Transverse colon (tissue), 4 donors: ENCODE results near the gene THOP1.

Experiments
- CTCF ChIP-seq, 5 experiments: fragments of 200-600 bp in 3 of 5; fragments of 450-650 bp in 2 of 5; sonication (generic) in 3 of 5; IDR thresholded peaks; 1 replicate in 2 of 5; 2 replicates in 3 of 5; pipeline ENCODE4 v1.5.1; 2016 to 2017; ENCODE audit warnings: antibody characterized with exemption in 5 of 5, inconsistent platforms in 3 of 5, mild to moderate bottlenecking in 2 of 5, moderate library complexity in 1 of 5
- POLR2A ChIP-seq: fragments of 450-650 bp; IDR thresholded peaks from one replicate; pipeline ENCODE4 v1.6.1; 2016; ENCODE audit warnings: antibody characterized with exemption, mild to moderate bottlenecking, moderate library complexity
- POLR2AphosphoS5 ChIP-seq, 3 donors: sonication (generic); formaldehyde crosslinking; IDR thresholded peaks; one replicate each; pipeline ENCODE4 v1.6.1; 2016; ENCODE audit warnings: antibody characterized with exemption in 3 of 3

GRCh38 chr19:2743099-2743498 lies 42.2 kb upstream of the THOP1 start:
- TF ChIP-seq POLR2AphosphoS5 (IDR thresholded peaks at IDR 0.05) (no peak), CTCF (IDR thresholded peaks at IDR 0.05) (no peak), POLR2A (no peak)
